Caco-2 (cell line): ENCODE data around the gene HOXD12. TPM values are rescaled to one million over a fixed set of nuclear protein-coding genes. Genes with fewer than 3 reads are reported as not detected.

Experiments
- BruUV-seq: library from RNA; stranded (reverse); fragments of 400-500 nt; replicated peaks from 2 replicates; lab custom pipeline; 2021; lab: Mats Ljungman, UMichigan
- CTCF ChIA-PET: fragments of 300-600 bp; sonication (Branson Sonifier 250); formaldehyde crosslinking; loops from one replicate; lab custom pipeline; 2022; ENCODE audit warnings: antibody characterized with exemption; lab: Charles Lee
- POLR2A ChIA-PET: fragments of 300-600 bp; sonication (Branson Sonifier 250); formaldehyde crosslinking; loops from one replicate; lab custom pipeline; 2022; ENCODE audit warnings: antibody characterized with exemption; lab: Charles Lee
- DNase-seq, 2 experiments: peaks; one replicate each; pipeline versions ENCODE4 v3.0.0 to v3.0.0-alpha.2; 2020 to 2022
- H3K27me3 ChIP-seq: replicated peaks from 2 replicates; pipeline ENCODE4 v1.6.0; 2011; ENCODE audit warnings: low read length; ENCODE audit not compliant: control insufficient read depth, insufficient read depth
- H3K36me3 ChIP-seq: 2 replicates; pipeline ENCODE4 v1.5.1; 2011; ENCODE audit warnings: low read length; ENCODE audit not compliant: control insufficient read depth, insufficient read depth
- H3K4me1 ChIP-seq: fragments of 250-450 bp; sonication (Bioruptor Pico); 2 replicates; pipeline ENCODE4 v1.5.1; 2020; ENCODE audit warnings: mild to moderate bottlenecking
- H3K4me3 ChIP-seq: 2 replicates; pipeline ENCODE4 v1.5.1; 2011; ENCODE audit warnings: low read depth, mild to moderate bottlenecking, control low read depth, low read length
- H3K9me3 ChIP-seq: fragments of 250-450 bp; sonication (Bioruptor Pico); 2 replicates; pipeline ENCODE4 v1.5.1; 2020; ENCODE audit warnings: mild to moderate bottlenecking, moderate library complexity
- H3K27ac Mint-ChIP-seq: one replicate; pipeline ENCODE4 v1.8.0; 2022; ENCODE audit warnings: mixed read lengths; ENCODE audit not compliant: unreplicated experiment
- H3K27me3 Mint-ChIP-seq: one replicate; pipeline ENCODE4 v1.8.0; 2022; ENCODE audit warnings: mixed read lengths; ENCODE audit not compliant: insufficient read depth, unreplicated experiment
- H3K36me3 Mint-ChIP-seq: one replicate; pipeline ENCODE4 v1.8.0; 2022; ENCODE audit warnings: mild to moderate bottlenecking, mixed read lengths; ENCODE audit not compliant: insufficient read depth, unreplicated experiment
- H3K4me1 Mint-ChIP-seq: one replicate; pipeline ENCODE4 v1.8.0; 2022; ENCODE audit warnings: low read depth, mixed read lengths; ENCODE audit not compliant: unreplicated experiment
- H3K4me3 Mint-ChIP-seq: one replicate; pipeline ENCODE4 v1.8.0; 2022; ENCODE audit warnings: mild to moderate bottlenecking, moderate library complexity, mixed read lengths; ENCODE audit not compliant: unreplicated experiment
- H3K9me3 Mint-ChIP-seq: one replicate; pipeline ENCODE4 v1.8.0; 2022; ENCODE audit warnings: mixed read lengths; ENCODE audit not compliant: unreplicated experiment
- CTCF ChIP-seq, 2 experiments: fragments of 200-600 bp in 1 of 2; IDR thresholded peaks; 1 replicate in 1 of 2; 2 replicates in 1 of 2; pipeline versions ENCODE4 v1.5.1 to v1.8.0; 2011 to 2022; ENCODE audit warnings: antibody characterized with exemption in 1 of 2, control low read depth in 1 of 2, inconsistent platforms in 1 of 2, low read depth in 1 of 2, low read length in 1 of 2, mild to moderate bottlenecking in 1 of 2, moderate library complexity in 1 of 2; ENCODE audit not compliant: insufficient read depth in 1 of 2, severe bottlenecking in 1 of 2, unreplicated experiment in 1 of 2
- intact Hi-C: fragments of 100-400 bp; cut with micrococcal nuclease; formaldehyde crosslinking; loops from one replicate; pipeline ENCODE4 v1.10.0; 2022; ENCODE audit not compliant: unreplicated experiment
- total RNA-seq: library from RNA; stranded (reverse); gene quantifications from 2 replicates; pipeline ENCODE4 v1.2.3, GENCODE V29; 2022

The HOXD12 gene
- total RNA-seq, 1 experiment from 2014 or later, result not detected

- Mint-ChIP-seq H3K9me3 (no peaks in the 10 kb centered on the region), H3K4me3 (peak within 1 kb of the TSS; percentile 66), H3K4me1 (peaks cover 29% of the 10 kb centered on the region), H3K27ac (no peak within 1 kb of the TSS), H3K36me3 (no peaks in the 10 kb centered on the region), H3K27me3 (peaks cover 65% of the 10 kb centered on the region)
- intact Hi-C loops, result loop anchor here (10.0 kb wide), 2 partner anchors 256 to 686 kb away; no protein-coding TSS in a partner anchor
- CTCF ChIA-PET, result interaction anchor here (4.0 kb wide), 1 partner anchor 327 kb away, joined by 64 read pairs; no protein-coding TSS in a partner anchor
- peak; percentile 52 to 53 for DNase-seq
- no peaks in the 10 kb centered on the region for H3K9me3 ChIP-seq
- POLR2A ChIA-PET, result no interaction called here
- no TSS peak for BruUV-seq
- peaks cover 16% of the 10 kb centered on the region for H3K27me3 ChIP-seq
- TF ChIP-seq CTCF (IDR thresholded peaks at IDR 0.05; ENCODE audit: insufficient read depth in 1 of 2, low read depth in 1 of 2, low read length in 1 of 2, severe bottlenecking in 1 of 2, unreplicated experiment in 1 of 2), result no peak
- H3K4me3 ChIP-seq, result peak within 1 kb of the TSS; percentile 32
- H3K36me3 ChIP-seq, result no peaks in the 10 kb centered on the region
- peaks cover 25% of the 10 kb centered on the region for H3K4me1 ChIP-seq
Observed at GRCh38 chr2:176128982-176129796, 29.6 kb downstream of the HOXD12 start, which contains the start of gene HOXD8. TSS of gene HOXD8 (plus strand) at chr2:176129705. CDS start at chr2:176130367, 662 bp downstream.

GRCh38 chr2:176129813-176130146 is 30.2 kb downstream of the HOXD12 start:
- Mint-ChIP-seq H3K4me1 (peaks cover 29% of the 10 kb centered on the region), H3K27me3 (peaks cover 64% of the 10 kb centered on the region), H3K36me3 (no peaks in the 10 kb centered on the region), H3K9me3 (no peaks in the 10 kb centered on the region), H3K27ac (no peak overlapping the region), H3K4me3 (peak overlapping the region; percentile 66)
- no peak for TF ChIP-seq CTCF (IDR thresholded peaks at IDR 0.05; ENCODE audit: insufficient read depth in 1 of 2, low read depth in 1 of 2, low read length in 1 of 2, severe bottlenecking in 1 of 2, unreplicated experiment in 1 of 2)
- Histone ChIP-seq H3K36me3 (no peaks in the 10 kb centered on the region), H3K9me3 (no peaks in the 10 kb centered on the region), H3K27me3 (peaks cover 17% of the 10 kb centered on the region), H3K4me1 (peaks cover 25% of the 10 kb centered on the region), H3K4me3 (peak overlapping the region; percentile 32)
- no peak for DNase-seq
- POLR2A ChIA-PET, result no interaction called here
- CTCF ChIA-PET, result no interaction called here
- intact Hi-C loops, result loop anchor here (10.0 kb wide), 2 partner anchors 255 to 685 kb away; no protein-coding TSS in a partner anchor
- no TSS peak for BruUV-seq

GRCh38 chr2:176130147-176130956 is 30.8 kb downstream of the HOXD12 start:
- Mint-ChIP-seq H3K36me3 (no peaks in the 10 kb centered on the region), H3K4me1 (peaks cover 29% of the 10 kb centered on the region), H3K27ac (no peak overlapping the region), H3K27me3 (peaks cover 66% of the 10 kb centered on the region), H3K9me3 (no peaks in the 10 kb centered on the region), H3K4me3 (peak overlapping the region; percentile 66)
- H3K4me3 ChIP-seq, result peak overlapping the region; percentile 32
- BruUV-seq, result no TSS peak
- peaks cover 25% of the 10 kb centered on the region for H3K4me1 ChIP-seq
- H3K9me3 ChIP-seq, result no peaks in the 10 kb centered on the region
- ChIA-PET POLR2A (interaction anchor here (0.6 kb wide), 1 partner anchor 445 kb away, joined by 4 read pairs; no protein-coding TSS in a partner anchor), CTCF (interaction anchor here (1.1 kb wide), 1 partner anchor 424 kb away, joined by 4 read pairs; no protein-coding TSS in a partner anchor)
- no peak for TF ChIP-seq CTCF (IDR thresholded peaks at IDR 0.05; ENCODE audit: insufficient read depth in 1 of 2, low read depth in 1 of 2, low read length in 1 of 2, severe bottlenecking in 1 of 2, unreplicated experiment in 1 of 2)
- H3K36me3 ChIP-seq, result no peaks in the 10 kb centered on the region
- peaks cover 17% of the 10 kb centered on the region for H3K27me3 ChIP-seq
- peak in 1 of 2 experiments; percentile 42 for DNase-seq
- intact Hi-C loops, result no loop called here
